H1 (cell line): ENCODE measurements around the gene SPOP. TPM values are rescaled to one million over a fixed set of nuclear protein-coding genes. Genes with fewer than 3 reads are reported as not detected.
A peak's percentile ranks its signal among the peaks of the same experiment; 100 is the strongest.

Experiments
- CTCF ChIA-PET: fragments of 300-600 bp; sonication (Branson Sonifier 250); formaldehyde crosslinking; loops from one replicate; lab custom pipeline; 2021; ENCODE audit not compliant: partially characterized antibody; lab: Charles Lee
- POLR2A ChIA-PET: fragments of 300-600 bp; sonication (Branson Sonifier 250); formaldehyde crosslinking; loops from one replicate; lab custom pipeline; 2021; ENCODE audit warnings: inconsistent platforms; ENCODE audit not compliant: partially characterized antibody; lab: Charles Lee
- DNase-seq, 2 experiments: peaks; one replicate each; pipeline versions ENCODE4 v3.0.0 to v3.0.0-alpha.2; 2010 to 2022; ENCODE audit warnings: low spot score in 2 of 2, low read depth in 1 of 2, mixed read lengths in 1 of 2
- FAIRE-seq: peaks from 2 replicates; lab custom pipeline; 2011; peaks lifted over from hg19 to GRCh38; lab: Jason Lieb, UNC
- H2AFZ ChIP-seq: 2 replicates; pipeline ENCODE4 v1.8.1; 2012; ENCODE audit warnings: low read length, inconsistent platforms
- H2AK5ac ChIP-seq: 2 replicates; pipeline ENCODE4 v1.6.1; 2013; ENCODE audit warnings: low read depth, low read length
- H2BK120ac ChIP-seq: replicated peaks from 2 replicates; pipeline ENCODE3; 2013; ENCODE audit warnings: low read depth, low read length, inconsistent platforms
- H2BK12ac ChIP-seq: 2 replicates; pipeline ENCODE4 v1.6.1; 2013; ENCODE audit warnings: low read depth, low read length
- H2BK15ac ChIP-seq: 2 replicates; pipeline ENCODE4 v1.6.1; 2013; ENCODE audit warnings: low read length
- H2BK20ac ChIP-seq: 2 replicates; pipeline ENCODE4 v1.6.1; 2013; ENCODE audit warnings: low read length
- H2BK5ac ChIP-seq: 2 replicates; pipeline ENCODE4 v1.6.1; 2013; ENCODE audit warnings: low read depth, low read length
- H3K14ac ChIP-seq: 2 replicates; pipeline ENCODE4 v1.6.1; 2013; ENCODE audit warnings: inconsistent platforms; ENCODE audit not compliant: insufficient read length
- H3K18ac ChIP-seq: 2 replicates; pipeline ENCODE4 v1.6.1; 2013; ENCODE audit warnings: low read length; ENCODE audit errors: extremely low read depth
- H3K23ac ChIP-seq: 2 replicates; pipeline ENCODE4 v1.6.1; 2013; ENCODE audit warnings: inconsistent platforms; ENCODE audit not compliant: insufficient read length
- H3K23me2 ChIP-seq: 2 replicates; pipeline ENCODE4 v1.6.1; 2013; ENCODE audit warnings: low read depth, low read length
- H3K27ac ChIP-seq: 2 replicates; pipeline ENCODE4 v1.6.1; 2011; ENCODE audit warnings: low read depth, low read length, inconsistent platforms
- H3K27me3 ChIP-seq, 4 experiments: replicated peaks in 1 of 4; 1 replicate in 1 of 4; 2 replicates in 3 of 4; pipeline versions ENCODE4 v1.6.1 to v1.8.1; 2011 to 2013; ENCODE audit warnings: low read length in 3 of 4, mild to moderate bottlenecking in 3 of 4, inconsistent platforms in 2 of 4, mixed read lengths in 2 of 4, moderate library complexity in 1 of 4; ENCODE audit not compliant: control insufficient read depth in 3 of 4, insufficient read depth in 3 of 4; ENCODE audit errors: extremely low read depth in 1 of 4
- H3K36me3 ChIP-seq, 4 experiments: 2 replicates each; pipeline versions ENCODE4 v1.6.1 to v1.8.1; 2011 to 2013; ENCODE audit warnings: mild to moderate bottlenecking in 4 of 4, low read length in 3 of 4, moderate library complexity in 2 of 4, control low read depth in 1 of 4, inconsistent platforms in 1 of 4; ENCODE audit not compliant: insufficient read depth in 4 of 4, control insufficient read depth in 2 of 4
- H3K4ac ChIP-seq: replicated peaks from 2 replicates; pipeline ENCODE3; 2013; ENCODE audit warnings: low read length, low read depth, mixed read lengths, inconsistent platforms; ENCODE audit not compliant: insufficient read length
- H3K4me1 ChIP-seq, 4 experiments: replicated peaks in 1 of 4; 1 replicate in 1 of 4; 2 replicates in 3 of 4; pipeline versions ENCODE4 v1.6.1 to v1.8.1; 2011 to 2013; ENCODE audit warnings: low read length in 3 of 4, inconsistent platforms in 2 of 4, mixed read lengths in 1 of 4; ENCODE audit not compliant: insufficient read depth in 4 of 4, control insufficient read depth in 3 of 4
- H3K4me2 ChIP-seq, 2 experiments: 2 replicates each; pipeline versions ENCODE4 v1.6.1 to v1.8.1; 2011 to 2013; ENCODE audit warnings: low read depth in 2 of 2, low read length in 2 of 2, control low read depth in 1 of 2, inconsistent platforms in 1 of 2, mild to moderate bottlenecking in 1 of 2; ENCODE audit not compliant: insufficient read depth in 1 of 2
- H3K4me3 ChIP-seq, 4 experiments: fragments of 200-600, 300-600 bp in 1 of 4; sonication (generic), shearing (Covaris generic), sonication (Bioruptor Twin) in 1 of 4; 2 replicates each; pipeline versions ENCODE4 v1.5.1 to v1.8.1; 2011 to 2016; ENCODE audit warnings: low read length in 4 of 4, low read depth in 3 of 4, control low read depth in 2 of 4, inconsistent platforms in 2 of 4, mild to moderate bottlenecking in 2 of 4, mixed read lengths in 1 of 4, moderate library complexity in 1 of 4; ENCODE audit not compliant: insufficient read depth in 2 of 4; ENCODE audit errors: extremely low read depth in 1 of 4
- H3K56ac ChIP-seq: replicated peaks from 2 replicates; pipeline ENCODE3; 2013; ENCODE audit warnings: low read depth, mild to moderate bottlenecking, mixed read lengths, low read length, inconsistent platforms; ENCODE audit not compliant: insufficient read length
- H3K79me1 ChIP-seq: 2 replicates; pipeline ENCODE4 v1.6.1; 2013; ENCODE audit warnings: low read depth, low read length, control low read depth
- H3K79me2 ChIP-seq, 2 experiments: 2 replicates each; pipeline versions ENCODE4 v1.6.1 to v1.8.1; 2012 to 2013; ENCODE audit warnings: low read length in 2 of 2, mild to moderate bottlenecking in 2 of 2, inconsistent platforms in 1 of 2; ENCODE audit not compliant: insufficient read depth in 2 of 2, control insufficient read depth in 1 of 2
- H3K9ac ChIP-seq, 4 experiments: replicated peaks in 1 of 4; 1 replicate in 1 of 4; 2 replicates in 3 of 4; pipeline versions ENCODE4 v1.6.1 to v1.8.1; 2011 to 2013; ENCODE audit warnings: low read depth in 3 of 4, low read length in 3 of 4, control low read depth in 2 of 4, mild to moderate bottlenecking in 2 of 4, moderate library complexity in 2 of 4, inconsistent platforms in 1 of 4; ENCODE audit errors: extremely low read depth in 1 of 4
- H3K9me3 ChIP-seq, 2 experiments: 2 replicates each; pipeline versions ENCODE4 v1.6.1 to v1.8.1; 2012 to 2013; ENCODE audit warnings: mild to moderate bottlenecking in 2 of 2, moderate library complexity in 2 of 2, control low read depth in 1 of 2, inconsistent platforms in 1 of 2, low read depth in 1 of 2, low read length in 1 of 2, mixed read lengths in 1 of 2; ENCODE audit not compliant: insufficient read depth in 2 of 2
- H4K20me1 ChIP-seq, 2 experiments: replicated peaks in 1 of 2; 2 replicates each; pipeline versions ENCODE3 to v1.8.1; 2011 to 2013; ENCODE audit warnings: inconsistent platforms in 2 of 2, low read length in 2 of 2, mild to moderate bottlenecking in 1 of 2; ENCODE audit not compliant: insufficient read depth in 2 of 2, control insufficient read depth in 1 of 2
- H4K5ac ChIP-seq: 2 replicates; pipeline ENCODE4 v1.6.1; 2013; ENCODE audit warnings: low read length, low read depth, mixed read lengths, inconsistent platforms; ENCODE audit not compliant: insufficient read length
- H4K8ac ChIP-seq: 2 replicates; pipeline ENCODE4 v1.8.0; 2013; ENCODE audit warnings: mild to moderate bottlenecking, moderate library complexity, low read length, inconsistent platforms; ENCODE audit not compliant: insufficient read depth; ENCODE audit errors: extremely low read depth
- H4K91ac ChIP-seq: replicated peaks from 2 replicates; pipeline ENCODE3; 2013; ENCODE audit warnings: low read length, mixed read lengths, inconsistent platforms; ENCODE audit not compliant: insufficient read length
- EP300 ChIP-seq, 2 experiments: IDR thresholded peaks; 1 replicate in 1 of 2; 2 replicates in 1 of 2; pipeline ENCODE4 v1.6.1; 2011 to 2012; ENCODE audit warnings: low read depth in 2 of 2, low read length in 2 of 2, mild to moderate bottlenecking in 2 of 2, borderline replicate concordance in 1 of 2, inconsistent platforms in 1 of 2, moderate library complexity in 1 of 2
- HDAC2 ChIP-seq, 2 experiments: fragments of 300-600 bp in 1 of 2; sonication (generic) in 1 of 2; IDR thresholded peaks; 2 replicates each; pipeline ENCODE4 v1.6.1; 2011 to 2012; ENCODE audit warnings: low read depth in 2 of 2, low read length in 2 of 2, mild to moderate bottlenecking in 2 of 2, moderate library complexity in 2 of 2, borderline replicate concordance in 1 of 2, inconsistent platforms in 1 of 2
- NANOG ChIP-seq: IDR thresholded peaks from 2 replicates; pipeline ENCODE4 v1.6.1; 2011; ENCODE audit warnings: low read length, low read depth, mild to moderate bottlenecking, inconsistent platforms; ENCODE audit not compliant: insufficient read depth, poor library complexity, severe bottlenecking
- RNF2 ChIP-seq: fragments of 200-900, 300-1000 bp; sonication (generic); IDR thresholded peaks from 2 replicates; pipeline ENCODE4 v1.7.1; 2016; ENCODE audit warnings: borderline replicate concordance, low read depth, mild to moderate bottlenecking, antibody characterized with exemption, low read length; ENCODE audit not compliant: poor library complexity, severe bottlenecking; ENCODE audit errors: missing control alignments
- SIX5 ChIP-seq: IDR thresholded peaks from 2 replicates; pipeline ENCODE4 v1.6.1; 2011; ENCODE audit warnings: mild to moderate bottlenecking, low read depth, low read length
- WGBS, 2 experiments: shearing (Covaris generic) in 1 of 2; methylation state at CpG; one replicate each; pipeline versions ENCODE4 v1.1.6 to v1.1.7; 2013 to 2015; ENCODE audit warnings: low lambda C conversion rate in 2 of 2, mixed read lengths in 2 of 2, inconsistent platforms in 1 of 2, low coverage in 1 of 2, missing lambda C conversion rate in 1 of 2; ENCODE audit not compliant: insufficient replicate concordance in 2 of 2, insufficient coverage in 1 of 2, insufficient read length in 1 of 2; ENCODE audit errors: extremely low coverage in 1 of 2, missing lambda C conversion rate in 1 of 2; 5-methylcytosine and 5-hydroxymethylcytosine counted together
- polyA plus RNA-seq, 7 experiments: library from polyadenylated mRNA; depleted of rRNA in 3 of 7; stranded (reverse) in 5 of 7; unstranded in 2 of 7; fragments of >200 nt in 5 of 7; fragments of 200-250 nt in 2 of 7; gene quantifications; 1 replicate in 5 of 7; 2 replicates in 1 of 7; 4 replicates in 1 of 7; pipeline versions ENCODE4 v1.2.1 to v1.2.3, GENCODE V29; 2011 to 2013; ENCODE audit warnings: missing spikeins in 2 of 7, mixed read lengths in 2 of 7
- total RNA-seq: library from RNA; stranded (reverse); fragmentation: NEBNext Ultra II Directional; extraction: Animal tissue kit (Norgen Biotek cat#: 25700); gene quantifications from 2 replicates; pipeline ENCODE4 v1.2.1, GENCODE V29; 2021
- TF ChIP-seq, protein P1 (sequence below): IDR thresholded peaks from 2 replicates; pipeline ENCODE4 v1.6.1; 2012; ENCODE audit warnings: low read length, inconsistent platforms
- TF ChIP-seq, protein P2 (sequence below): IDR thresholded peaks from 2 replicates; pipeline ENCODE4 v1.6.1; 2012; ENCODE audit warnings: inconsistent platforms

Gene SPOP
- total and polyA plus RNA-seq, 2 of the 8 experiments (the other 6 are each of a cell fraction or from before 2014, with no cell fraction given): 13.3 to 25.6 TPM

DNA sequence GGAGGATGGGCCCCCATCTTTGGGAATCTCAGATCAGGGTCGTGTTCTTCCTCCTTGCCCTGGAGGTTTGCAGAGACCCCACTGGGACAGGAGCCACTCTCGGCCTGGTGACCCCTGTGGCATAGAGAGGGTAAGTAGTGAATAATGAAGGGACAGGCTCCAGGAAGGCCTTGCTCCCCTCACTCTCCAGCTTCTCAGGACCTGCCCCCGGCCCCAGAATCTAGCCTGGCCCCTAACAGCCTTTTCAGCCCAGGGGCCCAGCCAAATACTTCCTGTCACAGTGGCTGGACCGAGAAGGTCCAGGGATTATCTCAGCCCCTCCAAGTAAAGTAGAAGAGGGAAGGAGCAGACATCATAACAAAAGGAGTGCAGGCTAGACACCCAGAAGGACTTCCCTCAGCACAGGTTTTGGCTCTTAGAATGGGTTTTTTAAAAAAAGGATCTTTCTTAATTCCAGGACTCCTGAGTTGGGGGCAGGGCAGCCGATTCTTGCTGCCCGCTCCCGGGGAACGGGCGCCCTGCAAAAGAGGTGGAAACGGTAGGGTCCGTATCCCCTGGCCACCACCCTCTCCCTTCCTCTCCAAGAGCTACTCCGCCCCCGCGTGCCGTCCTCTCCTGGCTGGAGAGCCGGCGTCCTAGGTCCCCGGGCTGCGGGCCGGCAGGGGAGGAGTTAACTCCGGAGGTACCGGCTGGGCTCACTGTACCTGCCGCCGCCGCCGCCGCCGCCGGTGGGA is 102.8 kb downstream of the SPOP start:
- Histone ChIP-seq H4K20me1 (peaks cover 0 to 2% of the 10 kb centered on the region in 2 experiments), H4K8ac (peak overlapping the region; percentile 57), H3K4me2 (peak overlapping the region; percentile 80 to 87), H3K4me3 (peak overlapping the region; percentile 36 to 79 (median 72)), H3K36me3 (no peaks in the 10 kb centered on the region), H2AK5ac (no peak overlapping the region), H2BK12ac (no peak overlapping the region), H3K27ac (no peak overlapping the region), H2BK5ac (no peak overlapping the region), H2BK120ac (no peak overlapping the region), H3K4me1 (peaks cover 0 to 27% (median 10%) of the 10 kb centered on the region in 4 experiments; a peak in 6 of 7 replicates), H3K9me3 (no peaks in the 10 kb centered on the region), H4K5ac (no peak overlapping the region), H3K56ac (no peak overlapping the region), H3K79me2 (no peaks in the 10 kb centered on the region), H3K23me2 (peaks cover 12% of the 10 kb centered on the region), H3K27me3 (peaks cover 4 to 17% (median 11%) of the 10 kb centered on the region in 4 experiments; a peak in 6 of 7 replicates), H2BK15ac (no peak overlapping the region), H3K9ac (no peak overlapping the region), H3K79me1 (no peaks in the 10 kb centered on the region), H3K4ac (peak overlapping the region; percentile 47), H2AFZ (peak overlapping the region; percentile 55; the same call in 1 of the 2 replicates), H4K91ac (no peak overlapping the region), H3K23ac (no peak overlapping the region), H2BK20ac (peak overlapping the region; percentile 61; the same call in 1 of the 2 replicates), H3K14ac (no peak overlapping the region), H3K18ac (no peak overlapping the region; the same call in 1 of the 2 replicates)
- DNase-seq: no peak
- FAIRE-seq: no peak
- CTCF ChIA-PET: interaction anchor here (0.8 to 3.5 kb wide), 18 partner anchors 9 to 910 kb away, joined by 3 to 23 read pairs (median 5); partner anchors contain the start of gene SLC35B1
- POLR2A ChIA-PET: interaction anchor here (0.6 kb wide), 1 partner anchor 1401 kb away, joined by 3 read pairs; no protein-coding TSS in a partner anchor
- WGBS, 2 experiments: 23% methylated on average over 14 of the region's 29 CpGs; no CpG with 5 or more reads in 1 of the 2 experiments
- TF ChIP-seq RNF2 (no peak), NANOG (no peak), EP300 (IDR thresholded peaks at IDR 0.05; ENCODE audit: borderline replicate concordance in 1 of 2, low read depth in 2 of 2, low read length in 2 of 2) (peak in 1 of 2 experiments; percentile 60; a peak in 1 of 3 replicates), HDAC2 (IDR thresholded peaks at IDR 0.05; ENCODE audit: borderline replicate concordance in 1 of 2, low read depth in 2 of 2, low read length in 2 of 2) (peak in 1 of 2 experiments; percentile 89; a peak in 1 of 4 replicates), SIX5 (no peak)
- TF ChIP-seq, protein P1, sequence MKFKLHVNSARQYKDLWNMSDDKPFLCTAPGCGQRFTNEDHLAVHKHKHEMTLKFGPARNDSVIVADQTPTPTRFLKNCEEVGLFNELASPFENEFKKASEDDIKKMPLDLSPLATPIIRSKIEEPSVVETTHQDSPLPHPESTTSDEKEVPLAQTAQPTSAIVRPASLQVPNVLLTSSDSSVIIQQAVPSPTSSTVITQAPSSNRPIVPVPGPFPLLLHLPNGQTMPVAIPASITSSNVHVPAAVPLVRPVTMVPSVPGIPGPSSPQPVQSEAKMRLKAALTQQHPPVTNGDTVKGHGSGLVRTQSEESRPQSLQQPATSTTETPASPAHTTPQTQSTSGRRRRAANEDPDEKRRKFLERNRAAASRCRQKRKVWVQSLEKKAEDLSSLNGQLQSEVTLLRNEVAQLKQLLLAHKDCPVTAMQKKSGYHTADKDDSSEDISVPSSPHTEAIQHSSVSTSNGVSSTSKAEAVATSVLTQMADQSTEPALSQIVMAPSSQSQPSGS: no peak
- TF ChIP-seq, protein P2, sequence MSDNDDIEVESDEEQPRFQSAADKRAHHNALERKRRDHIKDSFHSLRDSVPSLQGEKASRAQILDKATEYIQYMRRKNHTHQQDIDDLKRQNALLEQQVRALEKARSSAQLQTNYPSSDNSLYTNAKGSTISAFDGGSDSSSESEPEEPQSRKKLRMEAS: no peak
